Measurements from ENCODE around the gene DUSP14. TPM values are rescaled to one million over a fixed set of nuclear protein-coding genes. Genes with fewer than 3 reads are reported as not detected.
A peak's percentile ranks its signal among the peaks of the same experiment; 100 is the strongest.

Gene DUSP14, protein sequence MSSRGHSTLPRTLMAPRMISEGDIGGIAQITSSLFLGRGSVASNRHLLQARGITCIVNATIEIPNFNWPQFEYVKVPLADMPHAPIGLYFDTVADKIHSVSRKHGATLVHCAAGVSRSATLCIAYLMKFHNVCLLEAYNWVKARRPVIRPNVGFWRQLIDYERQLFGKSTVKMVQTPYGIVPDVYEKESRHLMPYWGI
- polyA plus RNA-seq (2012; rRNA removed), result 85.8 and 111 TPM in 2 replicates
- polyA plus RNA-seq (2012; cell fraction: cytosol; rRNA removed), result 68.4 and 85.8 TPM in 2 replicates
- polyA plus RNA-seq (2012; cell fraction: nucleus; rRNA removed), result 58.9 and 77.1 TPM in 2 replicates

DNA sequence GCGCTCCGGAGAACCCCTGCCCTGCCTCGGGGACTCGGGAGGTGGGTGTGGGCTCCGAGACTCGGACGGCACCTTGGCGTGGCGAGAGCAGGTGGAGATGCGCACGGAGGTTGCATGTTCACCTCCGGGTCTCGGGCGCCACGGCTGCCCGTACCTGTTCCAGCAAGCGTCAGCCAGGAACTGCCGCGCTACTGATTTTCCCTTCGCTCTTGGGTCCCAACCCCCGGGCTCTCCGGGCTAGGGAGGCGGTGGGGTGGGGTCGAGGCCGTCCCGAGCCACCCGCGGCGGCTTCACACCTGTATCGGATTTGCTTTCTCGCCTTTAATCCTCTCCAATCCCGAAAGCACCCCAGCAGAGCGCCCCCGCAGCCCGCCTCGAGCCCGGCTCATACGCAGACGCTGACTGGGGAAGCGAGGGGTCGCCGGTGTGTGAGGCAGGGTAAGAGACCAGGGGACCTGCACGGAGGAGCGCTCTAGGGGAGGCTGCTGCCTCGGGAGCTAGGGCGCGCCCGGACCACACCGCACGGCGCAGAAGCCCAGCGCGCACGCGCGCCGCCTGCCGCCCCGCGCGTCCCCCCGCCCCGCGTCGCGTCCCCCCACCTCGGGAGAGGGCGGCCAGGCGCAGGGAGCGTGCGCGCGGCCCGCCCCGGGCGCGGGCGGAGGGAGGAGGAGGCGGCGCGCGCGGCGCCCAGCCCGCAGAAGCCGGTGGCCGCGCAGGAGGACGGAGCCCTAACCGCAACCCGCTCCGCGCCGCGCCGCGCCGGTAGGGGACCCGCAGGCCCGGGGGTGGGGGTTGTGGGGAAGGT is at the start of gene DUSP14:
Gene DUSP14 (plus strand): TSS at position 695 of the 805 bp plus-strand sequence. CDS start 22,382 bp downstream, outside the sequence.
- H3K4me2 ChIP-seq, result peak within 1 kb of the TSS; percentile 99
- peak within 1 kb of the TSS; percentile 77 to 98 for H3K27ac ChIP-seq (ENCODE audit: low read depth in 2 of 2, low read length in 1 of 2)
- H3K27me3 ChIP-seq (ENCODE audit: insufficient read depth), result no peaks in the 10 kb centered on the region
- H4K20me1 ChIP-seq (ENCODE audit: insufficient read depth), result peaks cover 8% of the 10 kb centered on the region
- no peaks in the 10 kb centered on the region for H3K9me2 ChIP-seq
- H2AFZ ChIP-seq (ENCODE audit: low read depth), result 0 out of 2 replicates have a peak within 1 kb of the TSS, but pooled peaks have one; percentile 31
- DNase-seq, result peak; percentile 99
- peak within 1 kb of the TSS; percentile 97 for H3K9ac ChIP-seq
- POLR2A ChIA-PET, result interaction anchor here (0.5 to 1.3 kb wide), 2 partner anchors 82 to 889 kb away, joined by 3 to 5 read pairs; partner anchors contain the start of genes ACACA and TADA2A
- H3K79me2 ChIP-seq (ENCODE audit: insufficient read depth), result peaks cover 44% of the 10 kb centered on the region
- H3K4me3 ChIP-seq (ENCODE audit: low read depth in 2 of 2, low read length in 1 of 2), result peak within 1 kb of the TSS; percentile 82 to 83
- CTCF ChIA-PET, result interaction anchor here (0.6 to 1.4 kb wide), 3 partner anchors 25 to 81 kb away, joined by 3 read pairs; no protein-coding TSS in a partner anchor
- no peaks in the 10 kb centered on the region for H3K9me3 ChIP-seq
- no peaks in the 10 kb centered on the region for H3K36me3 ChIP-seq (replicated peaks in 1 of 2; ENCODE audit: control insufficient read depth in 1 of 2, insufficient read depth in 2 of 2, low read length in 1 of 2)
- under 1% methylated on average over 33 of the region's 100 CpGs for WGBS (ENCODE audit: low lambda C conversion rate)
- H3F3A ChIP-seq (replicated peaks; ENCODE audit: insufficient read depth), result peaks cover 50% of the 10 kb centered on the region
- peaks cover 8 to 17% of the 10 kb centered on the region in 2 experiments; a peak in 3 of 4 replicates for H3K4me1 ChIP-seq (ENCODE audit: control insufficient read depth in 1 of 2, insufficient read depth in 2 of 2, low read depth in 1 of 2, low read length in 1 of 2)
- no peak for TF ChIP-seq MEF2A (IDR thresholded peaks at IDR 0.05; ENCODE audit: borderline replicate concordance, low read depth)
- TF ChIP-seq SMC3 (IDR thresholded peaks at IDR 0.05; ENCODE audit: low read depth, low read length), result no peak
- TF ChIP-seq, protein P1, sequence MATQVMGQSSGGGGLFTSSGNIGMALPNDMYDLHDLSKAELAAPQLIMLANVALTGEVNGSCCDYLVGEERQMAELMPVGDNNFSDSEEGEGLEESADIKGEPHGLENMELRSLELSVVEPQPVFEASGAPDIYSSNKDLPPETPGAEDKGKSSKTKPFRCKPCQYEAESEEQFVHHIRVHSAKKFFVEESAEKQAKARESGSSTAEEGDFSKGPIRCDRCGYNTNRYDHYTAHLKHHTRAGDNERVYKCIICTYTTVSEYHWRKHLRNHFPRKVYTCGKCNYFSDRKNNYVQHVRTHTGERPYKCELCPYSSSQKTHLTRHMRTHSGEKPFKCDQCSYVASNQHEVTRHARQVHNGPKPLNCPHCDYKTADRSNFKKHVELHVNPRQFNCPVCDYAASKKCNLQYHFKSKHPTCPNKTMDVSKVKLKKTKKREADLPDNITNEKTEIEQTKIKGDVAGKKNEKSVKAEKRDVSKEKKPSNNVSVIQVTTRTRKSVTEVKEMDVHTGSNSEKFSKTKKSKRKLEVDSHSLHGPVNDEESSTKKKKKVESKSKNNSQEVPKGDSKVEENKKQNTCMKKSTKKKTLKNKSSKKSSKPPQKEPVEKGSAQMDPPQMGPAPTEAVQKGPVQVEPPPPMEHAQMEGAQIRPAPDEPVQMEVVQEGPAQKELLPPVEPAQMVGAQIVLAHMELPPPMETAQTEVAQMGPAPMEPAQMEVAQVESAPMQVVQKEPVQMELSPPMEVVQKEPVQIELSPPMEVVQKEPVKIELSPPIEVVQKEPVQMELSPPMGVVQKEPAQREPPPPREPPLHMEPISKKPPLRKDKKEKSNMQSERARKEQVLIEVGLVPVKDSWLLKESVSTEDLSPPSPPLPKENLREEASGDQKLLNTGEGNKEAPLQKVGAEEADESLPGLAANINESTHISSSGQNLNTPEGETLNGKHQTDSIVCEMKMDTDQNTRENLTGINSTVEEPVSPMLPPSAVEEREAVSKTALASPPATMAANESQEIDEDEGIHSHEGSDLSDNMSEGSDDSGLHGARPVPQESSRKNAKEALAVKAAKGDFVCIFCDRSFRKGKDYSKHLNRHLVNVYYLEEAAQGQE (IDR thresholded peaks at IDR 0.05; ENCODE audit: low read depth, low read length), result no peak
- no peak for TF ChIP-seq GABPA (IDR thresholded peaks at IDR 0.05; ENCODE audit: low read depth)
- TF ChIP-seq NFIC (IDR thresholded peaks at IDR 0.05; ENCODE audit: borderline replicate concordance), result no peak
- TF ChIP-seq RCOR1 (IDR thresholded peaks at IDR 0.05; ENCODE audit: low read length), result no peak
- TF ChIP-seq, protein P2, sequence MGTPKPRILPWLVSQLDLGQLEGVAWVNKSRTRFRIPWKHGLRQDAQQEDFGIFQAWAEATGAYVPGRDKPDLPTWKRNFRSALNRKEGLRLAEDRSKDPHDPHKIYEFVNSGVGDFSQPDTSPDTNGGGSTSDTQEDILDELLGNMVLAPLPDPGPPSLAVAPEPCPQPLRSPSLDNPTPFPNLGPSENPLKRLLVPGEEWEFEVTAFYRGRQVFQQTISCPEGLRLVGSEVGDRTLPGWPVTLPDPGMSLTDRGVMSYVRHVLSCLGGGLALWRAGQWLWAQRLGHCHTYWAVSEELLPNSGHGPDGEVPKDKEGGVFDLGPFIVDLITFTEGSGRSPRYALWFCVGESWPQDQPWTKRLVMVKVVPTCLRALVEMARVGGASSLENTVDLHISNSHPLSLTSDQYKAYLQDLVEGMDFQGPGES (IDR thresholded peaks at IDR 0.05; ENCODE audit: low read depth, low read length), result no peak
- TF ChIP-seq, protein P3, sequence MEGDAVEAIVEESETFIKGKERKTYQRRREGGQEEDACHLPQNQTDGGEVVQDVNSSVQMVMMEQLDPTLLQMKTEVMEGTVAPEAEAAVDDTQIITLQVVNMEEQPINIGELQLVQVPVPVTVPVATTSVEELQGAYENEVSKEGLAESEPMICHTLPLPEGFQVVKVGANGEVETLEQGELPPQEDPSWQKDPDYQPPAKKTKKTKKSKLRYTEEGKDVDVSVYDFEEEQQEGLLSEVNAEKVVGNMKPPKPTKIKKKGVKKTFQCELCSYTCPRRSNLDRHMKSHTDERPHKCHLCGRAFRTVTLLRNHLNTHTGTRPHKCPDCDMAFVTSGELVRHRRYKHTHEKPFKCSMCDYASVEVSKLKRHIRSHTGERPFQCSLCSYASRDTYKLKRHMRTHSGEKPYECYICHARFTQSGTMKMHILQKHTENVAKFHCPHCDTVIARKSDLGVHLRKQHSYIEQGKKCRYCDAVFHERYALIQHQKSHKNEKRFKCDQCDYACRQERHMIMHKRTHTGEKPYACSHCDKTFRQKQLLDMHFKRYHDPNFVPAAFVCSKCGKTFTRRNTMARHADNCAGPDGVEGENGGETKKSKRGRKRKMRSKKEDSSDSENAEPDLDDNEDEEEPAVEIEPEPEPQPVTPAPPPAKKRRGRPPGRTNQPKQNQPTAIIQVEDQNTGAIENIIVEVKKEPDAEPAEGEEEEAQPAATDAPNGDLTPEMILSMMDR (IDR thresholded peaks at IDR 0.05), result no peak
- TF ChIP-seq YY1 (IDR thresholded peaks at IDR 0.05; ENCODE audit: low read depth), result no peak
- no peak for TF ChIP-seq RAD21 (IDR thresholded peaks at IDR 0.05; ENCODE audit: low read length)
- TF ChIP-seq JUND (IDR thresholded peaks at IDR 0.05), result no peak
- peak; percentile 53; the same call in 1 of the 2 replicates for TF ChIP-seq SIN3A (IDR thresholded peaks at IDR 0.05; ENCODE audit: borderline replicate concordance, low read depth, low read length)
- TF ChIP-seq, protein P4, sequence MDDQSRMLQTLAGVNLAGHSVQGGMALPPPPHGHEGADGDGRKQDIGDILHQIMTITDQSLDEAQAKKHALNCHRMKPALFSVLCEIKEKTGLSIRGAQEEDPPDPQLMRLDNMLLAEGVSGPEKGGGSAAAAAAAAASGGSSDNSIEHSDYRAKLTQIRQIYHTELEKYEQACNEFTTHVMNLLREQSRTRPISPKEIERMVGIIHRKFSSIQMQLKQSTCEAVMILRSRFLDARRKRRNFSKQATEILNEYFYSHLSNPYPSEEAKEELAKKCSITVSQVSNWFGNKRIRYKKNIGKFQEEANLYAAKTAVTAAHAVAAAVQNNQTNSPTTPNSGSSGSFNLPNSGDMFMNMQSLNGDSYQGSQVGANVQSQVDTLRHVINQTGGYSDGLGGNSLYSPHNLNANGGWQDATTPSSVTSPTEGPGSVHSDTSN (IDR thresholded peaks at IDR 0.05), result no peak
- TF ChIP-seq, protein P5, sequence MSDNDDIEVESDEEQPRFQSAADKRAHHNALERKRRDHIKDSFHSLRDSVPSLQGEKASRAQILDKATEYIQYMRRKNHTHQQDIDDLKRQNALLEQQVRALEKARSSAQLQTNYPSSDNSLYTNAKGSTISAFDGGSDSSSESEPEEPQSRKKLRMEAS (IDR thresholded peaks at IDR 0.05; ENCODE audit: low read depth), result peak; percentile 34; the same call in 1 of the 2 replicates
- no peak for TF ChIP-seq RFX5 (IDR thresholded peaks at IDR 0.05; ENCODE audit: low read length)
- no peak for TF ChIP-seq EP300 (IDR thresholded peaks at IDR 0.05; ENCODE audit: borderline replicate concordance in 1 of 2, low read depth in 1 of 2, low read length in 1 of 2)
- TF ChIP-seq RXRA (IDR thresholded peaks at IDR 0.05; ENCODE audit: borderline replicate concordance, low read depth), result no peak
- TF ChIP-seq, protein P6, sequence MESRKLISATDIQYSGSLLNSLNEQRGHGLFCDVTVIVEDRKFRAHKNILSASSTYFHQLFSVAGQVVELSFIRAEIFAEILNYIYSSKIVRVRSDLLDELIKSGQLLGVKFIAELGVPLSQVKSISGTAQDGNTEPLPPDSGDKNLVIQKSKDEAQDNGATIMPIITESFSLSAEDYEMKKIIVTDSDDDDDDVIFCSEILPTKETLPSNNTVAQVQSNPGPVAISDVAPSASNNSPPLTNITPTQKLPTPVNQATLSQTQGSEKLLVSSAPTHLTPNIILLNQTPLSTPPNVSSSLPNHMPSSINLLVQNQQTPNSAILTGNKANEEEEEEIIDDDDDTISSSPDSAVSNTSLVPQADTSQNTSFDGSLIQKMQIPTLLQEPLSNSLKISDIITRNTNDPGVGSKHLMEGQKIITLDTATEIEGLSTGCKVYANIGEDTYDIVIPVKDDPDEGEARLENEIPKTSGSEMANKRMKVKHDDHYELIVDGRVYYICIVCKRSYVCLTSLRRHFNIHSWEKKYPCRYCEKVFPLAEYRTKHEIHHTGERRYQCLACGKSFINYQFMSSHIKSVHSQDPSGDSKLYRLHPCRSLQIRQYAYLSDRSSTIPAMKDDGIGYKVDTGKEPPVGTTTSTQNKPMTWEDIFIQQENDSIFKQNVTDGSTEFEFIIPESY (IDR thresholded peaks at IDR 0.05; ENCODE audit: borderline replicate concordance, low read depth), result no peak
- TF ChIP-seq GATA2 (CRISPR knock-in tag; IDR thresholded peaks at IDR 0.05), result no peak
